Rectal smooth muscle tissue (tissue), 1 donor: ENCODE data around the gene IL1RAPL1.

Experiments
- H3K27ac ChIP-seq: one replicate; pipeline ENCODE4 v1.7.0; 2013; ENCODE audit warnings: low read depth, low read length, inconsistent platforms
- H3K27me3 ChIP-seq: one replicate; pipeline ENCODE4 v1.7.0; 2013; ENCODE audit warnings: low read length; ENCODE audit not compliant: control insufficient read depth, insufficient read depth
- H3K36me3 ChIP-seq: one replicate; pipeline ENCODE4 v1.7.0; 2013; ENCODE audit warnings: low read length; ENCODE audit not compliant: control insufficient read depth, insufficient read depth
- H3K4me1 ChIP-seq: one replicate; pipeline ENCODE4 v1.7.0; 2013; ENCODE audit warnings: low read length; ENCODE audit not compliant: control insufficient read depth, insufficient read depth
- H3K4me3 ChIP-seq: one replicate; pipeline ENCODE4 v1.7.0; 2013; ENCODE audit warnings: low read length
- H3K9ac ChIP-seq: one replicate; pipeline ENCODE4 v1.7.0; 2013; ENCODE audit warnings: low read length

The IL1RAPL1 gene

GRCh38 chrX:29535212-29536162 lies 948.2 kb downstream of the IL1RAPL1 start:
- no peaks in the 10 kb centered on the region for H3K27me3 ChIP-seq
- H3K4me3 ChIP-seq: no peak overlapping the region
- H3K27ac ChIP-seq: no peak overlapping the region
- H3K9ac ChIP-seq: no peak overlapping the region
- H3K36me3 ChIP-seq: no peaks in the 10 kb centered on the region
- H3K4me1 ChIP-seq: no peaks in the 10 kb centered on the region

GRCh38 chrX:29541038-29541437 lies 953.8 kb downstream of the IL1RAPL1 start:
- no peak overlapping the region for H3K27ac ChIP-seq
- no peak overlapping the region for H3K4me3 ChIP-seq
- no peaks in the 10 kb centered on the region for H3K27me3 ChIP-seq
- no peaks in the 10 kb centered on the region for H3K36me3 ChIP-seq
- no peaks in the 10 kb centered on the region for H3K4me1 ChIP-seq
- no peak overlapping the region for H3K9ac ChIP-seq

- Histone ChIP-seq H3K27me3 (no peaks in the 10 kb centered on the region), H3K4me1 (no peaks in the 10 kb centered on the region), H3K27ac (no peak overlapping the region)
Observed at GRCh38 chrX:29542152-29542551, 954.9 kb downstream of the IL1RAPL1 start.

GRCh38 chrX:29545878-29546277 lies 958.6 kb downstream of the IL1RAPL1 start:
- H3K9ac ChIP-seq: no peak overlapping the region
- H3K4me3 ChIP-seq: no peak overlapping the region
- H3K36me3 ChIP-seq: no peaks in the 10 kb centered on the region
- no peaks in the 10 kb centered on the region for H3K4me1 ChIP-seq
- no peaks in the 10 kb centered on the region for H3K27me3 ChIP-seq
- no peak overlapping the region for H3K27ac ChIP-seq

More at GRCh38 chrX:29542152-29542551, 954.9 kb downstream of the IL1RAPL1 start:
- Histone ChIP-seq H3K9ac (no peak overlapping the region), H3K4me3 (no peak overlapping the region), H3K36me3 (no peaks in the 10 kb centered on the region)

- Histone ChIP-seq H3K9ac (no peak overlapping the region), H3K4me3 (no peak overlapping the region), H3K36me3 (no peaks in the 10 kb centered on the region), H3K4me1 (no peaks in the 10 kb centered on the region), H3K27me3 (no peaks in the 10 kb centered on the region), H3K27ac (no peak overlapping the region)
Observed at GRCh38 chrX:29547877-29548276, 960.6 kb downstream of the IL1RAPL1 start.

- no peaks in the 10 kb centered on the region for H3K36me3 ChIP-seq
- no peaks in the 10 kb centered on the region for H3K4me1 ChIP-seq
- H3K27ac ChIP-seq: no peak overlapping the region
- H3K27me3 ChIP-seq: no peaks in the 10 kb centered on the region
- no peak overlapping the region for H3K4me3 ChIP-seq
- H3K9ac ChIP-seq: no peak overlapping the region
Observed at GRCh38 chrX:29553542-29553941, 966.3 kb downstream of the IL1RAPL1 start.

- Histone ChIP-seq H3K36me3 (no peaks in the 10 kb centered on the region), H3K9ac (no peak overlapping the region), H3K4me3 (no peak overlapping the region), H3K27ac (no peak overlapping the region), H3K4me1 (no peaks in the 10 kb centered on the region), H3K27me3 (no peaks in the 10 kb centered on the region)
Observed at GRCh38 chrX:29555465-29556091, 968.3 kb downstream of the IL1RAPL1 start.

- H3K4me1 ChIP-seq: no peaks in the 10 kb centered on the region
- no peaks in the 10 kb centered on the region for H3K27me3 ChIP-seq
- H3K9ac ChIP-seq: no peak overlapping the region
- no peak overlapping the region for H3K27ac ChIP-seq
- no peaks in the 10 kb centered on the region for H3K36me3 ChIP-seq
- H3K4me3 ChIP-seq: no peak overlapping the region
Observed at GRCh38 chrX:29560065-29560464, 972.8 kb downstream of the IL1RAPL1 start.

- H3K4me1 ChIP-seq: no peaks in the 10 kb centered on the region
- no peak overlapping the region for H3K4me3 ChIP-seq
- no peak overlapping the region for H3K27ac ChIP-seq
- H3K9ac ChIP-seq: no peak overlapping the region
- no peaks in the 10 kb centered on the region for H3K36me3 ChIP-seq
- no peaks in the 10 kb centered on the region for H3K27me3 ChIP-seq
Observed at GRCh38 chrX:29561417-29561816, 974.2 kb downstream of the IL1RAPL1 start.

GRCh38 chrX:29580560-29580959 lies 993.3 kb downstream of the IL1RAPL1 start:
- Histone ChIP-seq H3K4me1 (no peaks in the 10 kb centered on the region), H3K9ac (no peak overlapping the region), H3K4me3 (no peak overlapping the region), H3K27ac (no peak overlapping the region), H3K36me3 (no peaks in the 10 kb centered on the region), H3K27me3 (no peaks in the 10 kb centered on the region)

- Histone ChIP-seq H3K4me1 (no peaks in the 10 kb centered on the region), H3K4me3 (no peak overlapping the region), H3K27ac (no peak overlapping the region), H3K36me3 (no peaks in the 10 kb centered on the region), H3K27me3 (no peaks in the 10 kb centered on the region), H3K9ac (no peak overlapping the region)
Observed at GRCh38 chrX:29581223-29581622, 994.0 kb downstream of the IL1RAPL1 start.

- Histone ChIP-seq H3K36me3 (no peaks in the 10 kb centered on the region), H3K4me3 (no peak overlapping the region), H3K9ac (no peak overlapping the region), H3K27ac (no peak overlapping the region), H3K4me1 (no peaks in the 10 kb centered on the region), H3K27me3 (no peaks in the 10 kb centered on the region)
Observed at GRCh38 chrX:29587107-29587506, 999.9 kb downstream of the IL1RAPL1 start.
